ENCODE data around the gene FERMT2. TPM values are rescaled to one million over a fixed set of nuclear protein-coding genes. Genes with fewer than 3 reads are reported as not detected.

Gene FERMT2
- polyA plus RNA-seq, 1 experiment = 485 TPM

DNA sequence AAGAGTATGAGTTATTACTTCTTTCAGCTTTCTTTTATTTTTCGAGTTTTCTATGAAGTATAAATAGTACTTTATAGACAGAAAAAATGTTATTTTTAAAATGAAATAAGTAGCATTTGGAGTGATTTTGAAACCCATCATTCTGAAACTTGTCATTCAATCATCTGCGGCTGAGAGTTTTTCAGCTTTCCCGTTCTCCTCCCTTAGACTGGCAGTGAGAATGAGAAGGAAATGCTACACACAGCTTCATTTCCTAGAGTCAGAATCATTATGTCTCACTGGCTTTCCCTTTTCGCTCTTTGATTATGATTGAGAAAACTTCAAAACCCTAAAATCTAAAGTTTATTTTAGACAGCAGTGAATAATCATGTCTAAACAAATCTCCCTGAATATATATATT is 125.8 kb downstream of the FERMT2 start:
- POLR2A ChIA-PET = interaction anchor here (0.6 kb wide), 2 partner anchors 10 to 124 kb away, joined by 4 to 5 read pairs; no protein-coding TSS in a partner anchor

GRCh38 chr14:52824462-52824861 is 126.4 kb downstream of the FERMT2 start:
- CTCF ChIA-PET = interaction anchor here (0.7 to 4.4 kb wide), 8 partner anchors 10 to 1524 kb away, joined by 3 to 28 read pairs (median 4); no protein-coding TSS in a partner anchor
- POLR2A ChIA-PET = interaction anchor here (0.6 kb wide), 1 partner anchor 123 kb away, joined by 5 read pairs; no protein-coding TSS in a partner anchor
- no peaks in the 10 kb centered on the region for H3K9me3 ChIP-seq (ENCODE audit: control insufficient read depth, insufficient read depth, low read length)
- TF ChIP-seq, protein P1, sequence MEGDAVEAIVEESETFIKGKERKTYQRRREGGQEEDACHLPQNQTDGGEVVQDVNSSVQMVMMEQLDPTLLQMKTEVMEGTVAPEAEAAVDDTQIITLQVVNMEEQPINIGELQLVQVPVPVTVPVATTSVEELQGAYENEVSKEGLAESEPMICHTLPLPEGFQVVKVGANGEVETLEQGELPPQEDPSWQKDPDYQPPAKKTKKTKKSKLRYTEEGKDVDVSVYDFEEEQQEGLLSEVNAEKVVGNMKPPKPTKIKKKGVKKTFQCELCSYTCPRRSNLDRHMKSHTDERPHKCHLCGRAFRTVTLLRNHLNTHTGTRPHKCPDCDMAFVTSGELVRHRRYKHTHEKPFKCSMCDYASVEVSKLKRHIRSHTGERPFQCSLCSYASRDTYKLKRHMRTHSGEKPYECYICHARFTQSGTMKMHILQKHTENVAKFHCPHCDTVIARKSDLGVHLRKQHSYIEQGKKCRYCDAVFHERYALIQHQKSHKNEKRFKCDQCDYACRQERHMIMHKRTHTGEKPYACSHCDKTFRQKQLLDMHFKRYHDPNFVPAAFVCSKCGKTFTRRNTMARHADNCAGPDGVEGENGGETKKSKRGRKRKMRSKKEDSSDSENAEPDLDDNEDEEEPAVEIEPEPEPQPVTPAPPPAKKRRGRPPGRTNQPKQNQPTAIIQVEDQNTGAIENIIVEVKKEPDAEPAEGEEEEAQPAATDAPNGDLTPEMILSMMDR (IDR thresholded peaks at IDR 0.05; ENCODE audit: low read depth, low read length) = no peak
- H3K27me3 ChIP-seq (ENCODE audit: control insufficient read depth, insufficient read depth, low read length) = no peaks in the 10 kb centered on the region
- H3K27ac ChIP-seq (ENCODE audit: low read depth, low read length) = no peak overlapping the region
- H3K4me3 ChIP-seq (ENCODE audit: low read depth, low read length) = no peak overlapping the region
- no peak for DNase-seq (ENCODE audit: low read depth, low spot score)

More for the DNA sequence above, 125.8 kb downstream of the FERMT2 start:
- Histone ChIP-seq H3K9me3 (ENCODE audit: control insufficient read depth, insufficient read depth, low read length) (no peaks in the 10 kb centered on the region), H3K4me3 (ENCODE audit: low read depth, low read length) (no peak overlapping the region), H3K27me3 (ENCODE audit: control insufficient read depth, insufficient read depth, low read length) (no peaks in the 10 kb centered on the region), H3K27ac (ENCODE audit: low read depth, low read length) (no peak overlapping the region)
- TF ChIP-seq, protein P1 (IDR thresholded peaks at IDR 0.05; ENCODE audit: low read depth, low read length) = no peak
- no peak for DNase-seq (ENCODE audit: low read depth, low spot score)
- CTCF ChIA-PET = interaction anchor here (0.7 to 4.4 kb wide), 6 partner anchors 25 to 1523 kb away, joined by 3 to 28 read pairs (median 6); no protein-coding TSS in a partner anchor

GRCh38 chr14:52821805-52822250 is 129.0 kb downstream of the FERMT2 start:
- no peak overlapping the region for H3K27ac ChIP-seq (ENCODE audit: low read depth, low read length)
- no peaks in the 10 kb centered on the region for H3K9me3 ChIP-seq (ENCODE audit: control insufficient read depth, insufficient read depth, low read length)
- H3K27me3 ChIP-seq (ENCODE audit: control insufficient read depth, insufficient read depth, low read length) = no peaks in the 10 kb centered on the region
- POLR2A ChIA-PET = no interaction called here
- H3K4me3 ChIP-seq (ENCODE audit: low read depth, low read length) = no peak overlapping the region
- TF ChIP-seq, protein P1 (IDR thresholded peaks at IDR 0.05; ENCODE audit: low read depth, low read length) = no peak
- CTCF ChIA-PET = interaction anchor here (1.0 to 4.4 kb wide), 3 partner anchors 139 to 232 kb away, joined by 3 to 15 read pairs (median 5); no protein-coding TSS in a partner anchor
- DNase-seq (ENCODE audit: low read depth, low spot score) = no peak

- ChIA-PET CTCF (no interaction called here), POLR2A (no interaction called here)
- TF ChIP-seq, protein P1 (IDR thresholded peaks at IDR 0.05; ENCODE audit: low read depth, low read length) = no peak
- H3K27ac ChIP-seq (ENCODE audit: low read depth, low read length) = no peak overlapping the region
- no peak for DNase-seq (ENCODE audit: low read depth, low spot score)
- H3K4me3 ChIP-seq (ENCODE audit: low read depth, low read length) = no peak overlapping the region
- no peaks in the 10 kb centered on the region for H3K27me3 ChIP-seq (ENCODE audit: control insufficient read depth, insufficient read depth, low read length)
- H3K9me3 ChIP-seq (ENCODE audit: control insufficient read depth, insufficient read depth, low read length) = no peaks in the 10 kb centered on the region
Measured at GRCh38 chr14:52808101-52808500, 142.7 kb downstream of the FERMT2 start.

Other genes starting within 250 kb of the FERMT2 start
- gene PSMC6, start 243.8 kb downstream of the FERMT2 start, polyA plus RNA-seq (2011; rRNA removed) = 91.9 and 140 TPM in 2 replicates
- 9.7 and 13.1 TPM in 2 replicates for gene STYX, start 220.9 kb downstream of the FERMT2 start, polyA plus RNA-seq (2011; rRNA removed)
- gene GNPNAT1, start 159.4 kb downstream of the FERMT2 start, polyA plus RNA-seq (2011; rRNA removed) = 40.7 and 47.2 TPM in 2 replicates
- gene DDHD1, start 202.3 kb upstream of the FERMT2 start, polyA plus RNA-seq (2011; rRNA removed) = 11.1 and 16.7 TPM in 2 replicates